Left ventricle myocardium superior (tissue), 1 donor: Measurements from ENCODE around the gene PYCR2. TPM values are rescaled to one million over a fixed set of nuclear protein-coding genes. Genes with fewer than 3 reads are reported as not detected.
A peak's percentile ranks its signal among the peaks of the same experiment; 100 is the strongest.

Experiments
- ATAC-seq: fragments of 200-7000 bp; cut with Tn5 transposase; one replicate; pipeline ENCODE4 v1.9.1; 2020; ENCODE audit warnings: mild to moderate bottlenecking, moderate library complexity
- DNase-seq: peaks from one replicate; pipeline ENCODE4 v3.0.0-alpha.2; 2020
- intact Hi-C: fragments of 100-400 bp; cut with micrococcal nuclease; formaldehyde crosslinking; loops from one replicate; pipeline ENCODE4 v1.11.0; 2022
- total RNA-seq: library from RNA; stranded (reverse); fragmentation: NEBNext Ultra II Directional; extraction: Animal tissue kit (Norgen Biotek cat#: 25700); gene quantifications from one replicate; pipeline ENCODE4 v1.2.1, GENCODE V29; 2021
- donor health status: DM: no; HTN: yes; CAD: no; lungs with severe emphysema.

The PYCR2 gene
- total RNA-seq, 1 donor from 2014 or later: 62.3 TPM

- intact Hi-C loops: no loop called here
- ATAC-seq (peak; percentile 64), DNase-seq (peak; percentile 82)
Observed at GRCh38 chr1:225882694-225883615, 41.1 kb downstream of the PYCR2 start.

GRCh38 chr1:225881959-225882693 is 41.9 kb downstream of the PYCR2 start, which contains the start of gene TMEM63A:
Gene TMEM63A, minus strand, starts transcription at chr1:225882380. Its CDS starts 4,800 bp downstream, at chr1:225877580.
- peak; percentile 92 for ATAC-seq
- intact Hi-C loops: no loop called here
- peak; percentile 98 for DNase-seq

GRCh38 chr1:225881081-225881958 is 42.7 kb downstream of the PYCR2 start:
- ATAC-seq (peak; percentile 46), DNase-seq (peak; percentile 74)
- intact Hi-C loops: no loop called here

GRCh38 chr1:225880636-225881035 is 43.4 kb downstream of the PYCR2 start:
- DNase-seq (no peak), ATAC-seq (no peak)
- intact Hi-C loops: no loop called here

- DNase-seq (peak; percentile 63), ATAC-seq (peak; percentile 20)
- intact Hi-C loops: no loop called here
Observed at GRCh38 chr1:225880222-225880588, 43.8 kb downstream of the PYCR2 start.

GRCh38 chr1:225879521-225880221 is 44.4 kb downstream of the PYCR2 start:
- ATAC-seq (no peak), DNase-seq (no peak)
- intact Hi-C loops: no loop called here

- ATAC-seq: no peak
- intact Hi-C loops: no loop called here
- no peak for DNase-seq
Observed at GRCh38 chr1:225878282-225878681, 45.8 kb downstream of the PYCR2 start.

GRCh38 chr1:225877580-225877979 is 46.5 kb downstream of the PYCR2 start:
- intact Hi-C loops: no loop called here
- peak; percentile 79 for DNase-seq
- ATAC-seq: peak; percentile 31

- ATAC-seq (no peak), DNase-seq (no peak)
- intact Hi-C loops: no loop called here
Observed at GRCh38 chr1:225876900-225877510, 47.0 kb downstream of the PYCR2 start.

GRCh38 chr1:225875044-225875815 is 48.8 kb downstream of the PYCR2 start:
- intact Hi-C loops: no loop called here
- DNase-seq: peak; percentile 13
- no peak for ATAC-seq

- intact Hi-C loops: no loop called here
- DNase-seq (peak; percentile 27), ATAC-seq (no peak)
Observed at GRCh38 chr1:225874431-225874830, 49.6 kb downstream of the PYCR2 start.

GRCh38 chr1:225873281-225873850 is 50.7 kb downstream of the PYCR2 start:
- DNase-seq (peak; percentile 16), ATAC-seq (no peak)
- intact Hi-C loops: no loop called here

- DNase-seq (no peak), ATAC-seq (no peak)
- intact Hi-C loops: no loop called here
Observed at GRCh38 chr1:225872075-225872430, 52.0 kb downstream of the PYCR2 start.

- ATAC-seq (no peak), DNase-seq (peak; percentile 8)
- intact Hi-C loops: no loop called here
Observed at GRCh38 chr1:225871359-225872074, 52.5 kb downstream of the PYCR2 start.

- intact Hi-C loops: no loop called here
- ATAC-seq: no peak
- peak; percentile 15 for DNase-seq
Observed at GRCh38 chr1:225870911-225871310, 53.1 kb downstream of the PYCR2 start.
